HFFc6 (cell line): ENCODE data around the gene SMIM45.
A peak's percentile ranks its signal among the peaks of the same experiment; 100 is the strongest.

Experiments used
- DNase-seq: peaks from one replicate; pipeline ENCODE4 v3.0.0-alpha.2; 2018
- H3K27ac Mint-ChIP-seq: 2 replicates; pipeline ENCODE4 v1.8.0; 2020; ENCODE audit warnings: mild to moderate bottlenecking, mixed read lengths
- H3K27me3 Mint-ChIP-seq: 2 replicates; pipeline ENCODE4 v1.8.0; 2021; ENCODE audit warnings: mild to moderate bottlenecking, moderate library complexity, mixed read lengths; ENCODE audit not compliant: insufficient read depth
- H3K36me3 Mint-ChIP-seq: 2 replicates; pipeline ENCODE4 v1.8.0; 2021; ENCODE audit warnings: low read depth, mixed read lengths
- H3K4me1 Mint-ChIP-seq: 2 replicates; pipeline ENCODE4 v1.8.0; 2020; ENCODE audit warnings: low read depth, mixed read lengths
- H3K4me3 Mint-ChIP-seq: 2 replicates; pipeline ENCODE4 v1.8.0; 2020; ENCODE audit warnings: mild to moderate bottlenecking, moderate library complexity, mixed read lengths
- H3K9me3 Mint-ChIP-seq: 2 replicates; pipeline ENCODE4 v1.8.0; 2020; ENCODE audit warnings: mild to moderate bottlenecking, mixed read lengths
- CTCF ChIP-seq: fragments of 200-600 bp; sonication (generic); IDR thresholded peaks from 2 replicates; pipeline ENCODE4 v1.5.0; 2021; ENCODE audit warnings: antibody characterized with exemption, mild to moderate bottlenecking

SMIM45 gene

GRCh38 chr22:41910050-41911000, 41.6 kb upstream of the SMIM45 start:
- no peak for TF ChIP-seq CTCF
- Mint-ChIP-seq H3K4me3 (peak overlapping the region; percentile 42; the same call in 1 of the 2 replicates), H3K4me1 (peaks cover 8% of the 10 kb centered on the region; the same call in 1 of the 2 replicates), H3K36me3 (no peaks in the 10 kb centered on the region), H3K9me3 (no peaks in the 10 kb centered on the region), H3K27ac (no peak overlapping the region), H3K27me3 (peaks cover 22% of the 10 kb centered on the region)
- no peak for DNase-seq

DNA sequence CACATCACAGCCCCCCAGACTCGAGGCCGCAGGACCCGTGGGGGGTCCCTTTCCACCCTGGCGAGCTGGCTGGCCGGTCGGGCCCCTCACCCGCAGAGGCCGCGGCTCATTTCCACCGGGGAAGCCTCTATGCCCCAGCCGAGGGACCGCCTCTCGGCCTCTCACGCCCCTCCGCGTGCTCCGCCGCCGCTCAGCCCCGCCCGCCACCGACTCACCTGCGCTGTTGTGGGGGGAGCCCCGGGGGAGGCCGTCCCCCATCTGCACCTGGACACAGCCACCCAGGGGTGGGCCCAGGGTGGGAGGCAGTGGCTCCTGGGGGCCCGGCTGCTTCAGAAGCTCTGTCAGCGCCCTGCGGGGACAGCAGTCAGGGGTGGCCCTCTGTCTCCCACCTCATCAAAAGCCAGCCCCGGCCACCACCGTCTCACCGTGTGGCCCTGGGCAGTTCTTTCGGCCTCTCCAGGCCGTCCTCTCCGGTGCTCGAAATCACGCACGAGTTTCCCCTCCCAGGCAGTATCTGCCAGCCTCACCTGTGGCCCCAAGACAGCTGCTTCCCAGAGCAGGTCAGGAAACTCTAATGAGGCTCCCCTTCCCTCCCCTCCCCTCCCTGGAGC, 40.8 kb upstream of the SMIM45 start:
- Mint-ChIP-seq H3K4me1 (peaks cover 8% of the 10 kb centered on the region; the same call in 1 of the 2 replicates), H3K27ac (no peak overlapping the region), H3K36me3 (no peaks in the 10 kb centered on the region), H3K4me3 (no peak overlapping the region), H3K27me3 (peaks cover 30% of the 10 kb centered on the region), H3K9me3 (no peaks in the 10 kb centered on the region)
- TF ChIP-seq CTCF = no peak
- no peak for DNase-seq

- Mint-ChIP-seq H3K36me3 (no peaks in the 10 kb centered on the region), H3K9me3 (no peaks in the 10 kb centered on the region), H3K4me1 (peaks cover 7% of the 10 kb centered on the region; the same call in 1 of the 2 replicates), H3K27ac (no peak overlapping the region), H3K4me3 (no peak overlapping the region), H3K27me3 (peaks cover 39% of the 10 kb centered on the region)
- no peak for TF ChIP-seq CTCF
- no peak for DNase-seq
These were observed 39.5 kb upstream of the SMIM45 start for GRCh38 chr22:41912338-41913039.

- peaks cover 39% of the 10 kb centered on the region for H3K27me3 Mint-ChIP-seq
These were observed 38.8 kb upstream of the SMIM45 start for GRCh38 chr22:41913040-41913719.

More at GRCh38 chr22:41913040-41913719, 38.8 kb upstream of the SMIM45 start:
- Mint-ChIP-seq H3K4me1 (peaks cover 3% of the 10 kb centered on the region; the same call in 1 of the 2 replicates), H3K27ac (no peak overlapping the region), H3K4me3 (no peak overlapping the region), H3K9me3 (no peaks in the 10 kb centered on the region), H3K36me3 (no peaks in the 10 kb centered on the region)
- no peak for DNase-seq
- TF ChIP-seq CTCF = no peak
